GM12874 (cell line): ENCODE measurements around the gene RAB35.

Experiments used
- TF ChIP-seq, protein P1 (sequence below): IDR thresholded peaks from 2 replicates; pipeline ENCODE4 v1.5.1; 2011; ENCODE audit warnings: low read depth, mild to moderate bottlenecking, control low read depth, low read length, moderate library complexity; ENCODE audit not compliant: insufficient read depth

RAB35 gene

GRCh38 chr12:120116441-120116791 is at the start of gene RAB35:
RAB35 (minus strand) TSS chr12:120116753; CDS start chr12:120116650, 103 bp downstream.
- TF ChIP-seq, protein P1, sequence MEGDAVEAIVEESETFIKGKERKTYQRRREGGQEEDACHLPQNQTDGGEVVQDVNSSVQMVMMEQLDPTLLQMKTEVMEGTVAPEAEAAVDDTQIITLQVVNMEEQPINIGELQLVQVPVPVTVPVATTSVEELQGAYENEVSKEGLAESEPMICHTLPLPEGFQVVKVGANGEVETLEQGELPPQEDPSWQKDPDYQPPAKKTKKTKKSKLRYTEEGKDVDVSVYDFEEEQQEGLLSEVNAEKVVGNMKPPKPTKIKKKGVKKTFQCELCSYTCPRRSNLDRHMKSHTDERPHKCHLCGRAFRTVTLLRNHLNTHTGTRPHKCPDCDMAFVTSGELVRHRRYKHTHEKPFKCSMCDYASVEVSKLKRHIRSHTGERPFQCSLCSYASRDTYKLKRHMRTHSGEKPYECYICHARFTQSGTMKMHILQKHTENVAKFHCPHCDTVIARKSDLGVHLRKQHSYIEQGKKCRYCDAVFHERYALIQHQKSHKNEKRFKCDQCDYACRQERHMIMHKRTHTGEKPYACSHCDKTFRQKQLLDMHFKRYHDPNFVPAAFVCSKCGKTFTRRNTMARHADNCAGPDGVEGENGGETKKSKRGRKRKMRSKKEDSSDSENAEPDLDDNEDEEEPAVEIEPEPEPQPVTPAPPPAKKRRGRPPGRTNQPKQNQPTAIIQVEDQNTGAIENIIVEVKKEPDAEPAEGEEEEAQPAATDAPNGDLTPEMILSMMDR: no peak

GRCh38 chr12:120164293-120164692 is 47.7 kb upstream of the RAB35 start:
- TF ChIP-seq, protein P1: no peak

DNA sequence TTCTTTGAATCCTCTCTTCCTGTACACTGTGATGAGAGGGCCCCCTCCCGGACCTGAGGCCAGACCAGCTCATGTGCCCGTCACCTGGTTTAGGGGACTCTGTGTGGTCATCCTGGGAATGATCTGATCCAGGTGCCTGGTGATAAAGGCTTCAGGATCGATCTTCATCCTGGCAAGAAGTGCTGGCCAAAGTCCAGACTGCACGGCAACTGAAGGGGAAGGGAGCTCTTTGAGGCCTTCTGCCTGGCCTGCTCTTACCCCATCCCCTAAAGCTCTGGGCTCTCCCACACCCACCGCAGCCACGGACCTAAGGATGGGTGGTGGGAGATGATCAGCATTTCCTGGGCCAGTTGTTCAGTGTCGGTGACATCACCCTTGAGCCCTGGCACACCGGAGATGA is 46.2 kb upstream of the RAB35 start:
- TF ChIP-seq, protein P1: no peak

- TF ChIP-seq, protein P1: no peak
Measured at GRCh38 chr12:120161852-120162251, 45.3 kb upstream of the RAB35 start.

DNA sequence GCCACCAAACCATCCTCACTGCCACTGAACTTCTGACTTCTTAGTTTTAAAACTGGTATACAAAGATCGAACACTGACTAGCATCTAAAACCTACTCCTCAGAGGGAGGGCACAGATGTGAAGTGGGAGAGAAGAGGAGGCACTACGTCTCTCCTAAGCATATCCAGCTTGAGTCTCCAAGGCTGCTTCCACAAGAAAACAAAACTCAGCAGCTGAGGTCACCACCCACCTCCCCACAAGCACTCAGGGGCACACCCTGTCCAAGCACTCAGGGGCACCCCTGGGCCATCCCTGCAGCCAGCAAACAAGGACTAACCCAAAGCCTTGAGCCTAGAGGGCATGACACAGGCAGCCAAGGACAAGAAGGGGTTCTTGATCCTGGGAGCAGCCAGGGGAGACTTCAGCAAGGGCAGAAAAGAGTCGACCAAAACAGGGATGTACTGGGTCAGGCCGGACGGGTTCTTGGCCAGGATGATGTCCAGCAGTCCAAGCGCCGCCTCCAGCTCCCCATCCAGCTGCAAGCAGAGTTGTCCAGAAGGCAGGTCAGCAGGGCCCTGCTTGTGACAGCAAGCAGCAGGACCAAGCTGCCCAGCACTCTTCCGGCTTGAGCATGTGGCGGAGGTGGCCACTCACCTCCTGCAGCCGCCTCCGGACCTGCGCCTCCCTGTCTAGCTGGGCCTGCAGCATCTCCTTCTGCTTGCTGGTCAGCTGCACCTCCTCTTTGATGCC is 43.1 kb upstream of the RAB35 start:
- TF ChIP-seq, protein P1: no peak

DNA sequence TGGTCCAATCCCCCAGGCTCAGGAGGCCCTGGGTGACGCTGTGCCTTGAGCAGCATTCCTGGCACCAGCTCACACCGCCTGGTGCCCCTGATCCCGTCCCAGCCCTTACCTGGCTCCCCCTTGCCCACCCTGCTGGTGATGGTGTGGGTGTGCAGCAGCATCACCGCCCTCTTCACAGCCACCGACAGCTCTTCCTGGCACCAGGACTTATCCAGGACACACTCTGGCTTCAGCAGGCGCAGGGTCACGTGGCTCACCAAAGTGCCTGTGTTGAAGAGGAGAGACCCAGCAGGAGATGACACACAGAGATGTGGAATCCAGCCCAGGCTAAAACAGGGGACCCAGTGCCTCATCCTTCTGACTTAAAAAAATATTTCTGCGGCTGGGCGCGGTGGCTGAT is 41.8 kb upstream of the RAB35 start:
- TF ChIP-seq, protein P1: no peak

DNA sequence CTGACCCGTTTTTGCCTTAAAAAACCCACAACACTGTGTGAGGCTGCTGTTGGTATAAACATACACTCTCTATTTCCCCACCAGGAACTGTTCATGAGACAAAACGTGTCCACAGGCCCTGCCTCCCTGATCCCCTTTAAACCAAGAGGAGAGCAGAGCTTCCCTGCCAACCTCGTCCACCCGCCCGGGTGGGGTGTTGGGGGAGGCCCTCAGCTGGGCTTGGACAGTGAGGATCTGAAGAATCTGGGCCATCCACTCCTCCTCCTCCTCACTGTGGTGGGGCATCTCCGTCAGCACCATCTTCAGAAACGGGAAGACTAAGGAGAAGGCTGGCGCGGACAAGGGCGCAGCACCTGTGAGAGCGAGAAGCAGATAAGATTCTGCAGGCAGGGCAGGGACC is 41.1 kb upstream of the RAB35 start:
- TF ChIP-seq, protein P1: no peak
